ENCODE results near the gene COL6A2.

COL6A2 gene

DNA sequence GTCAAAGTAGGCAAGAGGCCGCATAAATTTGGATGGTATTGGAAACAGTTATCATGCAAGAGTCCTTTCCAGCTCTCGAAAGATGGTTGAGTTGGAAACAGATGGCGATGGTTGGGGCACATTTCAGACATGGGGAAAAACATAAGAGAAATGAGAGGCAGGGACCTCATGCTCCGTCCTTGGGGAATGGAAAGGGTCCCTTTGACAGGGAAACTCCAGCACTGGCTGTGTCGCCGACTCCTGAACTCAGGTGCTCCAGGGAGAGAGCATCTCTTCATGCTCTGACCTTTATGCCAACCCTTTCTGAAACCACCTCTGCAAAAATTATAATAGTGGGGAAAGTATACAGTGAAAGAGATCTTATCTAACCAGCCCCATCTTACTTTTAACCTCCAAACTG lies 36.8 kb upstream of the COL6A2 start:
- TF ChIP-seq, protein P1, sequence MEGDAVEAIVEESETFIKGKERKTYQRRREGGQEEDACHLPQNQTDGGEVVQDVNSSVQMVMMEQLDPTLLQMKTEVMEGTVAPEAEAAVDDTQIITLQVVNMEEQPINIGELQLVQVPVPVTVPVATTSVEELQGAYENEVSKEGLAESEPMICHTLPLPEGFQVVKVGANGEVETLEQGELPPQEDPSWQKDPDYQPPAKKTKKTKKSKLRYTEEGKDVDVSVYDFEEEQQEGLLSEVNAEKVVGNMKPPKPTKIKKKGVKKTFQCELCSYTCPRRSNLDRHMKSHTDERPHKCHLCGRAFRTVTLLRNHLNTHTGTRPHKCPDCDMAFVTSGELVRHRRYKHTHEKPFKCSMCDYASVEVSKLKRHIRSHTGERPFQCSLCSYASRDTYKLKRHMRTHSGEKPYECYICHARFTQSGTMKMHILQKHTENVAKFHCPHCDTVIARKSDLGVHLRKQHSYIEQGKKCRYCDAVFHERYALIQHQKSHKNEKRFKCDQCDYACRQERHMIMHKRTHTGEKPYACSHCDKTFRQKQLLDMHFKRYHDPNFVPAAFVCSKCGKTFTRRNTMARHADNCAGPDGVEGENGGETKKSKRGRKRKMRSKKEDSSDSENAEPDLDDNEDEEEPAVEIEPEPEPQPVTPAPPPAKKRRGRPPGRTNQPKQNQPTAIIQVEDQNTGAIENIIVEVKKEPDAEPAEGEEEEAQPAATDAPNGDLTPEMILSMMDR (IDR thresholded peaks at IDR 0.05; ENCODE audit: low read depth, low read length, missing control alignments) = no peak
- H3K4me3 ChIP-seq (ENCODE audit: low read depth, low read length) = no peak overlapping the region
- no peak for DNase-seq (ENCODE audit: low read depth)

DNA sequence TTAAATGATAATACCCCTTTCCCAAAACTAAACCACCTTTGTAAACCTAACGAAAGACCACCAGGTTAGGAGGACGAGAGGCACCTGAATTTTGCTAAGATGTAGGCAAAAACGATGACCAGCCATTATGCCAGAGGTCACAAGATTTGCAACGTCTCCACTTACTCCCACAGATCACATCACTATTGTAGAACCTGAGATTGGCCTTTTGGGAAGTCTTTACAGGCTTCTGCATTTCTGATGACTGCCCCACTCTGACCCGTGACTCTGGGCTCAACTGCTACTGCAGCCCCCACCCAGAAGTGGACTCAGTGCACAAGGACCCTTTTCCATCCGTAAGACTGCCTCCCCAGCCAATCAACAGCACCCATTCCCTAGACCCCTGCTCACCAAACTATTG lies 36.4 kb upstream of the COL6A2 start:
- TF ChIP-seq, protein P1 (IDR thresholded peaks at IDR 0.05; ENCODE audit: low read depth, low read length, missing control alignments) = no peak
- DNase-seq (ENCODE audit: low read depth) = no peak
- H3K4me3 ChIP-seq (ENCODE audit: low read depth, low read length) = no peak overlapping the region

DNA sequence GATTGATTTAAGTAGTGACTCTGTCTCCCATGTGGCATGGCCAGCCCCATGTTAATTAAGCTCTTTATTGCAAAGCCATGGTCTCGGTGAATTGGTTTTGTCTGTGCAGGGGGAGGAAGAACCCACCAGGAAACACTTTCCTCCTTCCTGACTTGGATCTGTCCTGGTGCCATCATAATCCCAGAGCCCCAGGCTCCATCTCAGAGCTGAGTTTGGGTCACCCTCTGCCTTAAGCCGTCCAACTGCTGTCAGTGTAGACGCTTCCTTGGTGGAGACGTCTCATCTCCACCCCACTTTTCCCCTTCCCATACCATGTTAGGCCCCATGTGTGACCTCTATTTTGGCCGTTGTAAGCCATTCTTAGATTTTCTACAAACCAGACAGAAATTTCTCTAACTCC lies 36.0 kb upstream of the COL6A2 start:
- no peak for DNase-seq (ENCODE audit: low read depth)
- no peak overlapping the region for H3K4me3 ChIP-seq (ENCODE audit: low read depth, low read length)
- TF ChIP-seq, protein P1 (IDR thresholded peaks at IDR 0.05; ENCODE audit: low read depth, low read length, missing control alignments) = no peak

DNA sequence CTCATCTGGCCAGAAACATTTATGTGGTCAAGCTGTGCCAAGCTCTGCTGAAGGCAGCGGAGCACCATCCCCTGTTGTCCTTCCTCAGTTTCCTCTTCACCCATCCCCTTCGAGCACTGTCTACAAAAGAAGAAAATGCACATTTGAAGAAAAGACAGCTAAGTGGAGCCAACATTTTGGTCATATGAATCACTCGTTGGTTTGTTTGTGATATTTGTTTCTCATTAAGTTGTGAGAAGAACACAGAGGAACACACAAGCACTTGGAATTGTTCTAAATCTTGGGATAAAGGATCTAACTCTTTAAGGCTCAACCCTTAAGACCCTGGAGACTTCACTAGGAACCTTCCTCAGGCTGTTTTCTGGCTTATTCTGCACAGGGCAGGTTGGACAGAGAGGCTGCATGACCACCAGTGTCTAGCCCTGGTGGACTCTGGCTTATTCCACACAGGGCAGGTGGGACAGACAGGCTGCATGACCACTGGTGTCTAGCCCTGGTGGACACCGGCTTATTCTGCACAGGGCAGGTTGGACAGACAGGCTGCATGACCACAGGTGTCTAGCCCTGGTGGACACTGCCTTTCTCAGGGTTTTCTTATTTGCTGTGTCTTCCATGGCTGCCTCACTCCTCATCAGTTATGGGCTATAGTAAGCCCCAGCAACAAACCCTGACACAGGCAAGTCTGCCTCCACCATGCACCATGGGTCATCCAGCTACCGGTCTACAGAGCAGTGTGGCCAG lies 35.3 kb upstream of the COL6A2 start:
- no peak for DNase-seq (ENCODE audit: low read depth)
- no peak overlapping the region for H3K4me3 ChIP-seq (ENCODE audit: low read depth, low read length)
- TF ChIP-seq, protein P1 (IDR thresholded peaks at IDR 0.05; ENCODE audit: low read depth, low read length, missing control alignments) = no peak

DNA sequence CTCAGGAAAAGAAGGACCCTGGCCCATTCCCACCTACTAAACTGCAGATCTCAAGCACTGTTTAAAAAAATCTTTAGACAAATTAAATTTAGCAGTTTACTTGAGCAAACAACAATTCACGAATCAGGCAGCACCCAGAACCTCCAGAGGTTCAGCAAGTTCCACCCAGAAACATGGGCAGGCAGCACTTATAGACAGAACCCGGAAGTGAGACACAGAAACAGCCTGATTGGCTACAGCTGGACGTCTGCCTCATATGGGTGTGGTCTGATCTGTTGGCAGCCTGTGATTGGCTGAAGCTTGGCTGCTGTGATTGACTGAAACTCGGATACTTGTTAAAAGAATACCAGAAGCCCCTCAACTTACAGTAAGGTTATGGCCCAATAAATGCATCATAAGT lies 34.7 kb upstream of the COL6A2 start:
- TF ChIP-seq, protein P1 (IDR thresholded peaks at IDR 0.05; ENCODE audit: low read depth, low read length, missing control alignments) = no peak
- H3K4me3 ChIP-seq (ENCODE audit: low read depth, low read length) = no peak overlapping the region
- no peak for DNase-seq (ENCODE audit: low read depth)

DNA sequence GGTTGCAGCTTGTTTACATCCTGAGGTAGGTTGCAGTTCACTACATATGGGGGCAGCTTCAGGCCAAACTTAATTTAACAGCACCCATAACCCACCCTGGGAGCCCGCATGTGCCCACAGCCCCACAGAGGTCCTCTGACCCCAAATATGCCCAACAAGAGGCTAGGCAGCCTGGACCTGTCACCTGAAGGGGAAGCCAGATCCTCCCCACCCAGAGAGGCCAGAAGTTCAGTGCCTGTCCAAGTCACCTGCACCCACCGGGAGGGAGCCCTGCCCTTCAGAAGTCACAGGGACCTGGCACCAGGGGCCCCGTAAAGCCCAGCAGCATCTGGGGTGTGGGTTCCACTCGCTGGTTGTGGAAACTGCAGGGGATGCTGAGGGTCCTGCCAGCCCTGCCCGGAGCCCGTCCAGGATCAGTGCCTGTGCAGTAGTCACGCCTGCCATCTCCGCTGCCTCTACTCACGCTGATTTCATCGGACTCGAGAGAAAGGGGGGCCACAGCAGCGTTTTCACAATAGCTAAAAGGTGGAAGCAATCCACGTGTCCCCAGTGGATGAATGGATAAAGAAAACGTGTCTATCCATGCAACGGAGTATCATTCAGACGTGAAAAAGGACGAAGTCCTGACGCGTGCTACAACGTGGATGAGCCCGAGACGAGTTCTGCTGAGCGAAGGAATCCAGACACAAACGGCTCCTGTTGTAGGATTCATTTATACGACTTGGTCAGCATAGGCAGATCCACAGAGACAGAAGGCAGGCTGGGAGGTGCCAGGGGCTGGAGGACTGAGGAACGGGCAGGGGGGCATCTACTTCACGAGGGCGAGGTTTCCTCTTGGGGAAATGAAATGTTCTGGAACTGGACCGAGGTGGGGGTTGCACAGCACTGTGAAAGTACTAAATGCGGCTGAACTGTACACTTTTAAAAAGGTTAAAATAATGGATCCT lies 33.9 kb upstream of the COL6A2 start:
- TF ChIP-seq, protein P1 (IDR thresholded peaks at IDR 0.05; ENCODE audit: low read depth, low read length, missing control alignments) = no peak
- no peak overlapping the region for H3K4me3 ChIP-seq (ENCODE audit: low read depth, low read length)
- no peak for DNase-seq (ENCODE audit: low read depth)

Measured in GM12864 (cell line).